ENCODE data around the gene KIAA1614.

KIAA1614 gene

GRCh38 chr1:180935326-180936109 is 22.8 kb downstream of the KIAA1614 start:
- no peak overlapping the region for H3K9ac ChIP-seq (ENCODE audit: low read length in 2 of 2)
- no peaks in the 10 kb centered on the region for H3K27me3 ChIP-seq (ENCODE audit: control insufficient read depth in 1 of 2, insufficient read depth in 2 of 2, low read length in 2 of 2)
- H3K9me3 ChIP-seq (ENCODE audit: control insufficient read depth in 2 of 2, low read length in 2 of 2): no peaks in the 10 kb centered on the region
- H3K27ac ChIP-seq (ENCODE audit: low read length): no peak overlapping the region
- H3K36me3 ChIP-seq (ENCODE audit: control insufficient read depth in 2 of 2, insufficient read depth in 2 of 2, low read length in 2 of 2): peaks cover 41 to 46% of the 10 kb centered on the region in 2 donors
- H3K4me1 ChIP-seq (ENCODE audit: control insufficient read depth, insufficient read depth, low read length): no peaks in the 10 kb centered on the region
- no peak overlapping the region for H3K4me3 ChIP-seq (ENCODE audit: low read length in 2 of 2)

- Histone ChIP-seq H3K4me3 (ENCODE audit: low read length in 2 of 2) (no peak overlapping the region), H3K4me1 (ENCODE audit: control insufficient read depth, insufficient read depth, low read length) (no peaks in the 10 kb centered on the region), H3K27me3 (ENCODE audit: control insufficient read depth in 1 of 2, insufficient read depth in 2 of 2, low read length in 2 of 2) (no peaks in the 10 kb centered on the region), H3K27ac (ENCODE audit: low read length) (no peak overlapping the region), H3K9me3 (ENCODE audit: control insufficient read depth in 2 of 2, low read length in 2 of 2) (no peaks in the 10 kb centered on the region), H3K9ac (ENCODE audit: low read length in 2 of 2) (no peak overlapping the region), H3K36me3 (ENCODE audit: control insufficient read depth in 2 of 2, insufficient read depth in 2 of 2, low read length in 2 of 2) (peaks cover 42 to 48% of the 10 kb centered on the region in 2 donors)
These were observed 23.7 kb downstream of the KIAA1614 start for GRCh38 chr1:180936110-180937011.

- Histone ChIP-seq H3K27ac (ENCODE audit: low read length) (no peak overlapping the region), H3K9ac (ENCODE audit: low read length in 2 of 2) (no peak overlapping the region), H3K4me3 (ENCODE audit: low read length in 2 of 2) (no peak overlapping the region), H3K36me3 (ENCODE audit: control insufficient read depth in 2 of 2, insufficient read depth in 2 of 2, low read length in 2 of 2) (peaks cover 42 to 48% of the 10 kb centered on the region in 2 donors), H3K4me1 (ENCODE audit: control insufficient read depth, insufficient read depth, low read length) (no peaks in the 10 kb centered on the region), H3K27me3 (ENCODE audit: control insufficient read depth in 1 of 2, insufficient read depth in 2 of 2, low read length in 2 of 2) (no peaks in the 10 kb centered on the region), H3K9me3 (ENCODE audit: control insufficient read depth in 2 of 2, low read length in 2 of 2) (no peaks in the 10 kb centered on the region)
These were observed 24.3 kb downstream of the KIAA1614 start for GRCh38 chr1:180937012-180937372.

GRCh38 chr1:180937624-180938225 is 25.0 kb downstream of the KIAA1614 start:
- no peak overlapping the region for H3K9ac ChIP-seq (ENCODE audit: low read length in 2 of 2)

GRCh38 chr1:180939073-180939710 is 26.5 kb downstream of the KIAA1614 start:
- Histone ChIP-seq H3K4me1 (ENCODE audit: control insufficient read depth, insufficient read depth, low read length) (no peaks in the 10 kb centered on the region), H3K27ac (ENCODE audit: low read length) (no peak overlapping the region)

More at GRCh38 chr1:180937624-180938225, 25.0 kb downstream of the KIAA1614 start:
- no peak overlapping the region for H3K4me3 ChIP-seq (ENCODE audit: low read length in 2 of 2)
- peaks cover 49 to 54% of the 10 kb centered on the region in 2 donors for H3K36me3 ChIP-seq (ENCODE audit: control insufficient read depth in 2 of 2, insufficient read depth in 2 of 2, low read length in 2 of 2)
- H3K4me1 ChIP-seq (ENCODE audit: control insufficient read depth, insufficient read depth, low read length): no peaks in the 10 kb centered on the region
- H3K9me3 ChIP-seq (ENCODE audit: control insufficient read depth in 2 of 2, low read length in 2 of 2): no peaks in the 10 kb centered on the region
- H3K27me3 ChIP-seq (ENCODE audit: control insufficient read depth in 1 of 2, insufficient read depth in 2 of 2, low read length in 2 of 2): no peaks in the 10 kb centered on the region
- no peak overlapping the region for H3K27ac ChIP-seq (ENCODE audit: low read length)

GRCh38 chr1:180939711-180940103 is 27.0 kb downstream of the KIAA1614 start:
- Histone ChIP-seq H3K27ac (ENCODE audit: low read length) (no peak overlapping the region), H3K27me3 (ENCODE audit: control insufficient read depth in 1 of 2, insufficient read depth in 2 of 2, low read length in 2 of 2) (no peaks in the 10 kb centered on the region), H3K9ac (ENCODE audit: low read length in 2 of 2) (no peak overlapping the region), H3K9me3 (ENCODE audit: control insufficient read depth in 2 of 2, low read length in 2 of 2) (no peaks in the 10 kb centered on the region), H3K36me3 (ENCODE audit: control insufficient read depth in 2 of 2, insufficient read depth in 2 of 2, low read length in 2 of 2) (peaks cover 53 to 60% of the 10 kb centered on the region in 2 donors), H3K4me1 (ENCODE audit: control insufficient read depth, insufficient read depth, low read length) (no peaks in the 10 kb centered on the region), H3K4me3 (ENCODE audit: low read length in 2 of 2) (no peak overlapping the region)

More at GRCh38 chr1:180939073-180939710, 26.5 kb downstream of the KIAA1614 start:
- H3K27me3 ChIP-seq (ENCODE audit: control insufficient read depth in 1 of 2, insufficient read depth in 2 of 2, low read length in 2 of 2): no peaks in the 10 kb centered on the region
- no peaks in the 10 kb centered on the region for H3K9me3 ChIP-seq (ENCODE audit: control insufficient read depth in 2 of 2, low read length in 2 of 2)
- H3K9ac ChIP-seq (ENCODE audit: low read length in 2 of 2): no peak overlapping the region
- no peak overlapping the region for H3K4me3 ChIP-seq (ENCODE audit: low read length in 2 of 2)
- H3K36me3 ChIP-seq (ENCODE audit: control insufficient read depth in 2 of 2, insufficient read depth in 2 of 2, low read length in 2 of 2): peaks cover 52 to 55% of the 10 kb centered on the region in 2 donors

- peaks cover 55 to 66% of the 10 kb centered on the region in 2 donors for H3K36me3 ChIP-seq (ENCODE audit: control insufficient read depth in 2 of 2, insufficient read depth in 2 of 2, low read length in 2 of 2)
These were observed 27.7 kb downstream of the KIAA1614 start for GRCh38 chr1:180940445-180940844.

GRCh38 chr1:180941518-180942275 is 29.0 kb downstream of the KIAA1614 start:
- H3K36me3 ChIP-seq (ENCODE audit: control insufficient read depth in 2 of 2, insufficient read depth in 2 of 2, low read length in 2 of 2): peaks cover 56 to 57% of the 10 kb centered on the region in 2 donors
- no peak overlapping the region for H3K27ac ChIP-seq (ENCODE audit: low read length)

More at GRCh38 chr1:180940445-180940844, 27.7 kb downstream of the KIAA1614 start:
- Histone ChIP-seq H3K27me3 (ENCODE audit: control insufficient read depth in 1 of 2, insufficient read depth in 2 of 2, low read length in 2 of 2) (no peaks in the 10 kb centered on the region), H3K4me1 (ENCODE audit: control insufficient read depth, insufficient read depth, low read length) (no peaks in the 10 kb centered on the region), H3K4me3 (ENCODE audit: low read length in 2 of 2) (no peak overlapping the region), H3K9ac (ENCODE audit: low read length in 2 of 2) (no peak overlapping the region), H3K27ac (ENCODE audit: low read length) (no peak overlapping the region), H3K9me3 (ENCODE audit: control insufficient read depth in 2 of 2, low read length in 2 of 2) (no peaks in the 10 kb centered on the region)

GRCh38 chr1:180945151-180945550 is 32.5 kb downstream of the KIAA1614 start:
- no peak overlapping the region for H3K9ac ChIP-seq (ENCODE audit: low read length in 2 of 2)
- peaks cover 33 to 45% of the 10 kb centered on the region in 2 donors for H3K36me3 ChIP-seq (ENCODE audit: control insufficient read depth in 2 of 2, insufficient read depth in 2 of 2, low read length in 2 of 2)
- no peaks in the 10 kb centered on the region for H3K4me1 ChIP-seq (ENCODE audit: control insufficient read depth, insufficient read depth, low read length)
- no peak overlapping the region for H3K4me3 ChIP-seq (ENCODE audit: low read length in 2 of 2)
- no peak overlapping the region for H3K27ac ChIP-seq (ENCODE audit: low read length)
- H3K27me3 ChIP-seq (ENCODE audit: control insufficient read depth in 1 of 2, insufficient read depth in 2 of 2, low read length in 2 of 2): no peaks in the 10 kb centered on the region
- no peaks in the 10 kb centered on the region for H3K9me3 ChIP-seq (ENCODE audit: control insufficient read depth in 2 of 2, low read length in 2 of 2)

More at GRCh38 chr1:180941518-180942275, 29.0 kb downstream of the KIAA1614 start:
- no peaks in the 10 kb centered on the region for H3K4me1 ChIP-seq (ENCODE audit: control insufficient read depth, insufficient read depth, low read length)
- H3K27me3 ChIP-seq (ENCODE audit: control insufficient read depth in 1 of 2, insufficient read depth in 2 of 2, low read length in 2 of 2): no peaks in the 10 kb centered on the region
- no peak overlapping the region for H3K4me3 ChIP-seq (ENCODE audit: low read length in 2 of 2)
- no peaks in the 10 kb centered on the region for H3K9me3 ChIP-seq (ENCODE audit: control insufficient read depth in 2 of 2, low read length in 2 of 2)
- no peak overlapping the region for H3K9ac ChIP-seq (ENCODE audit: low read length in 2 of 2)
